HG03342 (cell line): ENCODE data around the gene TEX14.
A peak's percentile ranks its signal among the peaks of the same experiment; 100 is the strongest.

Source experiments
- ATAC-seq: cut with Tn5 transposase; IDR thresholded peaks from one replicate; pipeline ENCODE4 v1.9.1; 2021; ENCODE audit warnings: mild to moderate bottlenecking, moderate library complexity; ENCODE audit not compliant: unreplicated experiment

Gene TEX14, protein sequence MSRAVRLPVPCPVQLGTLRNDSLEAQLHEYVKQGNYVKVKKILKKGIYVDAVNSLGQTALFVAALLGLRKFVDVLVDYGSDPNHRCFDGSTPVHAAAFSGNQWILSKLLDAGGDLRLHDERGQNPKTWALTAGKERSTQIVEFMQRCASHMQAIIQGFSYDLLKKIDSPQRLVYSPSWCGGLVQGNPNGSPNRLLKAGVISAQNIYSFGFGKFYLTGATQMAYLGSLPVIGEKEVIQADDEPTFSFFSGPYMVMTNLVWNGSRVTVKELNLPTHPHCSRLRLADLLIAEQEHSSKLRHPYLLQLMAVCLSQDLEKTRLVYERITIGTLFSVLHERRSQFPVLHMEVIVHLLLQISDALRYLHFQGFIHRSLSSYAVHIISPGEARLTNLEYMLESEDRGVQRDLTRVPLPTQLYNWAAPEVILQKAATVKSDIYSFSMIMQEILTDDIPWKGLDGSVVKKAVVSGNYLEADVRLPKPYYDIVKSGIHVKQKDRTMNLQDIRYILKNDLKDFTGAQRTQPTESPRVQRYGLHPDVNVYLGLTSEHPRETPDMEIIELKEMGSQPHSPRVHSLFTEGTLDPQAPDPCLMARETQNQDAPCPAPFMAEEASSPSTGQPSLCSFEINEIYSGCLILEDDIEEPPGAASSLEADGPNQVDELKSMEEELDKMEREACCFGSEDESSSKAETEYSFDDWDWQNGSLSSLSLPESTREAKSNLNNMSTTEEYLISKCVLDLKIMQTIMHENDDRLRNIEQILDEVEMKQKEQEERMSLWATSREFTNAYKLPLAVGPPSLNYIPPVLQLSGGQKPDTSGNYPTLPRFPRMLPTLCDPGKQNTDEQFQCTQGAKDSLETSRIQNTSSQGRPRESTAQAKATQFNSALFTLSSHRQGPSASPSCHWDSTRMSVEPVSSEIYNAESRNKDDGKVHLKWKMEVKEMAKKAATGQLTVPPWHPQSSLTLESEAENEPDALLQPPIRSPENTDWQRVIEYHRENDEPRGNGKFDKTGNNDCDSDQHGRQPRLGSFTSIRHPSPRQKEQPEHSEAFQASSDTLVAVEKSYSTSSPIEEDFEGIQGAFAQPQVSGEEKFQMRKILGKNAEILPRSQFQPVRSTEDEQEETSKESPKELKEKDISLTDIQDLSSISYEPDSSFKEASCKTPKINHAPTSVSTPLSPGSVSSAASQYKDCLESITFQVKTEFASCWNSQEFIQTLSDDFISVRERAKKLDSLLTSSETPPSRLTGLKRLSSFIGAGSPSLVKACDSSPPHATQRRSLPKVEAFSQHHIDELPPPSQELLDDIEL (N-terminal part only)

DNA sequence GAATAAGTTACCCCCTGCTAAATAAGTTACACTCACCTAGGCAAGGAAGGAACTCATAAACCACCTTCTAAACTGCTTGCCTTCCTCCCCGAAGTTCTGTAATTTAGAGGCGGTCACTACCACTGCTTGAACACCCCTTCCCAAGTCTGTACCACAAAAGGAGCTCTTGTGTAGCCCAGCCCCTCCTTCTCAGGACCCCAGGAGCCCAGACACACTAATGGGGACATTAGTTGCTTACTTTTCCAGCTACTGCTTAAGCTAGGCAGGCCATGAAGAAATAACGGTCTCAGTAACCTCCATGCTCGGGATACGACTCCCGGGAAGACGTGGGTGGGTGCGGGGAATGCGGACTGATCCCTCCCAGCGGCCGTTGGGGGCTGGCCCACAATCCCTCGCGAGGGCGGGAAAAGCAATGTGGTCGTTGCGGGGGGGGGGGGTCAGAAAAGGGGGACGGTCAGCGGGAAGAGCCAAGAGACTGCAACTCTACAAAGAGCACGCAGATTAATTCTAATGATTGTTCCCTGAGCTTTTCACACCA lies at the start of gene TEX14:
Gene TEX14, minus strand, starts transcription at position 345 of the 538 bp plus-strand sequence. CDS start 40,044 bp downstream, outside the sequence.
- no peak for ATAC-seq

- ATAC-seq, result no peak
Observed at GRCh38 chr17:58741121-58741625, 49.3 kb upstream of the TEX14 start.

DNA sequence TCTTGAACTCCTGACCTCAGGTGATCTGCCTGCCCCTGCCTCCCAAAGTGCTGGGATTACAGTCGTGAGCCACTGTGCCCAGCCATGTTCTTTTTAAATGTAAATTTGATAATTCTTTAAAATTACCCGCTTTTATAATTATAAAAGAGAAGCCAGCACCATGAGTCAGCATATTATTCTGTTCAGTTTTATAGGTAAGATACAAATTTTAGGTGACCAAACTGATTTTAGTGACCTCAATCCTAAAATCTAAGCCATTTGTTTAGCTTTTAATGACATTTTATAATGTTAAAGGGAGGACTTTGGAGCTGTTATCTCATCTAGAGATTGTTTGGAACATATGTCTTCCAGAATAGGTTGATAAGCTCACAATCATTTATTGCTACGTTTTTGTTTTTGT lies 43.0 kb upstream of the TEX14 start:
- no peak for ATAC-seq

DNA sequence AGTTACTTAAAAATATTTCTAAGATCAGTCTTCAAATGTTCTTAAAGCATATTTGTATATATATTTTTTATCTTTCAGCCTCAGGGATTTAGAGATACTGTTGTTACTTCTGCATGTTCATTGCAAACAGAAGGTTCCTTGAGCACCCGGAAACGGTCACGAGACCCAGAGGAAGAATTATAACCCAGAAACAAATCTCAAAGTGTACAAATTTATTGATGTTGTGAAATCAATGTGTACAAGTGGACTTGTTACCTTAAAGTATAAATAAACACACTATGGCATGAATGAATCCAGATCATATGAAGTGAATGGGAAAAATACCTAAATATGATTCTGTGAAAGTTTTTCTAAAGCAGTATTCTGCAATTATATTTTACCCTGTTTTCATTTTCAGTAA lies 42.2 kb upstream of the TEX14 start:
- ATAC-seq, result no peak

DNA sequence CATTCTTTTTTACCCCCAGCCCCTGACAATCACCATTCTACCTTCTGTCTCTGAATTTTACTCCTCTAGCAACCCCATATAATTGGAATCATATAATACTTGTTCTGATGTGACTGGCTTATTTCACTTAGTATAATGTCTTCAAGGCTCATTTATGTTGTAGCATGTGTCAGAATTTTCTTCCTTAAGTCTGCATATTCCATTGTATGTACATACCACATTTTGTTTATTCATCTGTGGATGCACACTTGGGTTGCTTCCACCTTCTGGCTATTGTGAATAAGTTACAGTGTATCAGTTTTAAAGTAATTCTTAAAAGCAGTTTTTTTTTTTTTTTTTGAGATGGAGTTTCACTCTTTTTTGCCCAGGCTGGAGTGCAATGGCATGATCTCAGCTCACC lies 39.1 kb upstream of the TEX14 start:
- no peak for ATAC-seq

- no peak for ATAC-seq
Observed at GRCh38 chr17:58728798-58729197, 37.0 kb upstream of the TEX14 start.

DNA sequence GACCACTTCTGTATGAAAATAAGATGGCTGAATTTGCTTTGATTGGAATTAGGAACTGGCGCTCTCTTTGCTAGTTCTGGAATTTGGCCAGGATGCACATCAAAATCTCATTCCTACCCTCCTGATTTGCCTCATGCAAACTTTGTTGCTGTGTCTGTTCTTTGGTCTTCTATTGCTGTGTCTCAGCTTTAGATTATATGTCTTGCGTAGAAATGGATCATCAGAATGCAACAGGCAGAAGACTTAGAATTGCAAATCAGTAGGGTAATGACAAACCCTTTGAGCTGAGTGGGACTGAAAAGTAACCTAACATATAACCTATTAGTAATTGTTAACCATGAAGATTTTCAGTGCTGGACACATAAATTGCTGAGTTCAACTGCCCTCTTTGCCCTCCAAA lies 30.9 kb upstream of the TEX14 start:
- no peak for ATAC-seq

DNA sequence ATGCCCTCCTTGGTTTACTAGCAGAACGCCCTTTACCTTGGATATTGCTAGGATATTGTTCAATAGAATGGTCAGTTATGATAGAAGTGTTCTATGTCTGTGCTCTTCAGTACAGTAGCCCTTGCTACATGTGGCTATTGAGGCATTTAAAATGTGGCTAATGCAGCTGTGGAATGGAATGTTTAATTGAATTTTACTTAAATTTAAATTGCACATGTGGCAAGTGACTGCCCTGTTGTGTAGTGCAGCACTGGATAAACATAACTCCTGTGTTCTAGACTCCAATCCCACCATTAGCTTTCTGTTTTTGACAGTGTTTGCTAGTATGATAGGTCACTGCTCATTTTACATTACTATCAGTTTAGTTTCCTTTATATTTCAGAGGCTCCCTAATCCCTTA lies 30.4 kb upstream of the TEX14 start:
- no peak for ATAC-seq

GRCh38 chr17:58710948-58711552 lies 19.2 kb upstream of the TEX14 start:
- ATAC-seq, result no peak

DNA sequence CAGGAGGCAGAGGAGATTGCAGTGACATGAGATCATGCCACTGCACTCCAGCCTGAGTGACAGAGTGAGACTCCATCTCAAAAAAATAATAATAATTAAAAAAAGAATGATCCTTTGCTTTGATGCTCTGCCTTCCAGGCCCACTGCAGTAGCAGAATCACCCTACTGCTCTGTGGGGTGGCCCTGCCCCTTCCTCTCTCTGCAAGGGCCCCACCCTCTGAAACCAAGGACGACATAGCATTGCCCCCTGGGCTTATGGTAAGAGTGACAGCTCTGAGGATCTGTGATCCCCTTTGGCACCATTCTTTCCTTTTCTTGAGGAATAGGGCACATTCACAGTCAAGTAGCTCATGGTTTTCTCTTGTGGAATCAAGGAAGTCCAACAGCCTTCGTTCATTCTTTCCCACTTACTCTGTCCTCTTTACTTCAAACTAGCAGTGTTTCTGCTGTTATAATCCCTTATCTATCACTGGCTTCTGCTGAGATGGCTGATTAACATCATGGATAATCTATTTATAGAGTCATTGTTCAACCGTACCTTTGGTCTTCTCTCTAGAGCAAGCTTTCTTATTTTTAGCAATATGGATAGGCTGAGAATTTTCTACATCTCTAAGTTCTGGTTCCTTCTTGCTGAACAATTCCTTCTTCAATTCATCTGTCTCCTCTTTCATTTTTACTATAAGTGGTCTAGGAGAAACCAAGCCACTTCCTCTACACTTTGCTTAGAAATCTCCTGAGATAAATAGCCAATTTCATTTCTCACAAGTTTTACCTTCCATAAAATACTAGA lies 14.7 kb upstream of the TEX14 start:
- no peak for ATAC-seq

DNA sequence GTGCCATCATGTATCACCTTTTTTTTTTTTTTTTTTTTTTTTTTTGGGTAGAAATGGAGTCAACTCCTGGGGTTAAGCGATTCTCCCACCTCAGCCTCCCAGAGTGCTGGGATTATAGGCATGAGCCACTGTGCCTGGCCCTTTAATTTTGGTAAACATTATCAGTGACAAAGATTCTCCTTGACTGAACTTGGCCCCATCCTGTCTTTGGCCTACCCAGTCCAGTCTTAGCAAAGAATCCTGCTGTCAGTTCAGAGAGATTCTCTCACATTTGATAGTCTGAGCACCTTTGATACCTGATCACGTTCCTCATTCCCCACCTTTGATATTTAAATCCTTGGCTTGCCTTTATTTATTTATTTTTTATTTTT lies 12.1 kb upstream of the TEX14 start:
- no peak for ATAC-seq

DNA sequence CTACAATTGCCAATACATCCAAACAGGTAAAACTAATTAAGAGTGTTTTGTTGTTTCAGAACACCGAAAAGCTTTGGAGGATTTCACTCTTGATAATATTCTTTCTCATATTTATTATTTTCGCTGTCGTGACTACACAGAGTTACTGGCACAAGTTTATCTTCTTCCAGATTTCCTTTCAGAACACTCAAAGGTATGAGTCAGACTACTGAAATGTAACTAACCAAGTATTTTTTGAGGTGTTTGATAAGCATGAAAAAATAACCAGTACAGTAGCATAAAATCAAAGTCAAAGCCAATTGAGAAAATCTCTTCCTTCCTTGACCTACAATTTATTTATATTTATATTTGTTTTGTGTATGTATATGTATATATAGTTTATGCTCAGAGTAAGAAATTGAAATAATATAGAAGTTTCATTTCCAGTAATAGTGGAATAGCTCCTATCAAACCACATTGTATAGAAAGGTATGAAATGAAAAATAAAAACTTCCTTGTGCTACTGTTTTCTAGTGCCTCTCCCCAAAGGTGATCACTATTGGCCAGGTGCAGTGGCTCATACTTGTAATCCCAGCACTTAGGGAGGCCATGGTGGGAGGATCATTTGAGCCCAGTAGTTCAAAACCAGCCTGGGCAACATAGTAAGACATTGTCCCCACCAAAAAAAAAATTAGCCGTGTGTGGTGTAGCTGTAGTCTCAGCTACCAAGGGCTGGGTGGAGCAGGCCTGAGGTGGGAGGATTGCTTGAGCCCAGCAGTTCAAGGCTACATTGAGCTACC lies 11.5 kb upstream of the TEX14 start:
- no peak for ATAC-seq

DNA sequence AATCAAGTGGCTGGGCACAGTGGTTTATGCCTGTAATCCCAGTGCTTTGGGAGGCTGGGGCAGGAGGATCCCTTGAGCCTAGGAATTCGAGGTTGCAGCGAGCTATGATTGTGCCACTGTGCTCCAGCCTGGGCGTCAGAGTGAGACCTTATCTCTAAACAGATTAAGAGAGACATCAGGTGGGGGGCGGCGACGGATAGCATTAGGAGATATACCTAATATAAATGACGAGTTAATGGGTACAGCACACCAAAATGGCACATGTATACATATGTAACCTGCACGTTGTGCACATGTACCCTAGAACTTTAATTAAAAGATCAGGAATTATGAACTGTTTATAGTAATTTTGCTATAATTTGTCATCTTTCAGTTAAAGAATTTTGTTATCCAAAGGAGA lies 10.9 kb upstream of the TEX14 start:
- no peak for ATAC-seq

- peak; percentile 44 for ATAC-seq
Observed at GRCh38 chr17:58702045-58702476, 10.2 kb upstream of the TEX14 start.

GRCh38 chr17:58699771-58700170 lies 7.9 kb upstream of the TEX14 start:
- no peak for ATAC-seq

- no peak for ATAC-seq
Observed at GRCh38 chr17:58694826-58695225, 3.0 kb upstream of the TEX14 start.

DNA sequence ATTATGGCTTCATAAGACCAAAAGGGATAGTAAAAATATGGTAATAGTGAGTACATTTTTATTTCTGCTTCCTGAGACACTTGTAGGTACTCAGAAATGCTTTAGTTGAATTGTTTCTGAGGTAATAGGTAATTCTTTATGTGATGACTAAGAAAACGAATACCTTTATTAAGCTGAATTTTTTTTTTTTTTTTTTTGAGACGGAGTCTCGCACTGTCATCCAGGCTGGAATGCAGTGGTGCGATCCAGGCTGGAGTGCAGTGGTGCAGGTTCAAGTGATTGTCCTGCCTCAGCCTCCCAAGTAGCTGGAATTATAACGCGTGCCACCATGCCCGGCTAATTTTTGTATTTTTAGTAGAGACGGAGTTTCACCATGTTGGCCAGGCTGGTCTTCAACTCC lies 2.5 kb upstream of the TEX14 start:
- no peak for ATAC-seq

DNA sequence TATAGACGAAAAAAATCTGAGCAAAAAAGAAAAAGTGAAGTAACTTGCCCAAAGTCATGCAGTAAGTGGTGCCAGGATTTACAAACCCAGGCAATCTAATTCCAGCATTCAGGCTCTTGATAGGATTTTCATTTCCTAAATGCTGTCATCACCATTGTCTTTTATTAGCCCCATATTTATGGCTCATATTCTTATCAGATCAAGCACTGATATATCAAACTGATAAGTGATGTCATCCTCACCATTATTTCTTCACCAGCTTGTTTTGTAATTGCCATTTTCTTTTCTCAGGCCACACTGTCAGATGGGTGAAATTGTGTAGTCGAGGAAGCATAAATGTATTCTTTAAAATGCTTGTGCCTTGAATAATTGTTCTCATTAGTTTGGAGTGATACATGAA lies 1.9 kb upstream of the TEX14 start:
- no peak for ATAC-seq

- ATAC-seq, result no peak
Observed at GRCh38 chr17:58693208-58693607, 1.4 kb upstream of the TEX14 start.
